Measurements from ENCODE around the gene GDI1. TPM values are rescaled to one million over a fixed set of nuclear protein-coding genes. Genes with fewer than 3 reads are reported as not detected.

Gene GDI1
- total and polyA plus RNA-seq, 9 of the 15 experiments (the other 6 are each of a cell fraction or from before 2014, with no cell fraction given) = 0.97 to 82.6 (median 37.5) TPM

- Histone ChIP-seq H3K9me3 (replicated peaks; ENCODE audit: control insufficient read depth, insufficient read depth, low read depth, low read length) (no peaks in the 10 kb centered on the region; the same call in 1 of the 2 replicates), H2AFZ (ENCODE audit: low read depth, low read length) (no peak overlapping the region), H3K79me2 (ENCODE audit: control insufficient read depth, insufficient read depth, low read length) (peaks cover 39% of the 10 kb centered on the region), H3K4me1 (replicated peaks in 1 of 2; ENCODE audit: control insufficient read depth in 2 of 2, insufficient read depth in 2 of 2, low read length in 2 of 2) (peaks cover 5 to 19% of the 10 kb centered on the region in 2 experiments; a peak in 3 of 5 replicates), H4K20me1 (replicated peaks; ENCODE audit: control insufficient read depth, insufficient read depth, low read length) (peaks cover 13% of the 10 kb centered on the region), H3K4me3 (no peak overlapping the region), H3K27me3 (ENCODE audit: control insufficient read depth in 2 of 2, insufficient read depth in 2 of 2, low read length in 2 of 2) (no peaks in the 10 kb centered on the region), H3K9me1 (ENCODE audit: control insufficient read depth, insufficient read depth, low read length) (no peaks in the 10 kb centered on the region), H3K27ac (ENCODE audit: extremely low read depth, low read depth, low read length) (peak overlapping the region; percentile 36; the same call in 1 of the 3 replicates), H3K36me3 (ENCODE audit: control insufficient read depth, insufficient read depth, low read length) (peaks cover 35% of the 10 kb centered on the region), H3K4me2 (ENCODE audit: insufficient read depth, low read length) (no peak overlapping the region), H3K9ac (ENCODE audit: insufficient read depth in 1 of 2, low read depth in 2 of 2, low read length in 2 of 2) (no peak overlapping the region; a peak in 1 of 4 replicates)
- DNase-seq (ENCODE audit: extremely low read depth in 1 of 4, low spot score in 3 of 4) = no peak
- WGBS (ENCODE audit: insufficient coverage, low coverage, missing lambda C conversion rate) = 37% methylated on average over 6 of the region's 6 CpGs
- ChIA-PET POLR2A (interaction anchor here (0.5 to 6.0 kb wide), 14 partner anchors 8 to 453 kb away, joined by 3 to 85 read pairs (median 4); partner anchors contain the start of genes ATP6AP1, DNASE1L1, EMD and LAGE3), CTCF (ENCODE audit: low intra/inter-chr PET ratio) (no interaction called here)
- peak; percentile 56 for FAIRE-seq
- intact Hi-C loops (cut with micrococcal nuclease) = no loop called here
- TF ChIP-seq CHD7 (IDR thresholded peaks at IDR 0.05; ENCODE audit: low read depth, low read length) (peak; percentile 73), ZNF764 (CRISPR knock-in tag; IDR thresholded peaks at IDR 0.05; ENCODE audit: low read depth) (no peak), TFAM (CRISPR knock-in tag; conservative IDR thresholded peaks at IDR 0.05) (no peak), PTBP1 (IDR thresholded peaks at IDR 0.05; ENCODE audit: low read depth, low read length) (no peak)
- TF ChIP-seq, protein P1, sequence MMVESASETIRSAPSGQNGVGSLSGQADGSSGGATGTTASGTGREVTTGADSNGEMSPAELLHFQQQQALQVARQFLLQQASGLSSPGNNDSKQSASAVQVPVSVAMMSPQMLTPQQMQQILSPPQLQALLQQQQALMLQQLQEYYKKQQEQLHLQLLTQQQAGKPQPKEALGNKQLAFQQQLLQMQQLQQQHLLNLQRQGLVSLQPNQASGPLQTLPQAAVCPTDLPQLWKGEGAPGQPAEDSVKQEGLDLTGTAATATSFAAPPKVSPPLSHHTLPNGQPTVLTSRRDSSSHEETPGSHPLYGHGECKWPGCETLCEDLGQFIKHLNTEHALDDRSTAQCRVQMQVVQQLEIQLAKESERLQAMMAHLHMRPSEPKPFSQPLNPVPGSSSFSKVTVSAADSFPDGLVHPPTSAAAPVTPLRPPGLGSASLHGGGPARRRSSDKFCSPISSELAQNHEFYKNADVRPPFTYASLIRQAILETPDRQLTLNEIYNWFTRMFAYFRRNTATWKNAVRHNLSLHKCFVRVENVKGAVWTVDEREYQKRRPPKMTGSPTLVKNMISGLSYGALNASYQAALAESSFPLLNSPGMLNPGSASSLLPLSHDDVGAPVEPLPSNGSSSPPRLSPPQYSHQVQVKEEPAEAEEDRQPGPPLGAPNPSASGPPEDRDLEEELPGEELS (CRISPR knock-in tag; IDR thresholded peaks at IDR 0.05; ENCODE audit: borderline replicate concordance) = no peak
- in situ Hi-C loops (cut with MboI) = loop anchor here (10.0 kb wide), 1 partner anchor 133 kb away; no protein-coding TSS in a partner anchor
- ATAC-seq = peak; percentile 3; the same call in 1 of the 3 replicates
- no TSS peak for BruUV-seq (replicated peaks)
Observed at GRCh38 chrX:154401918-154402621, 34.9 kb upstream of the GDI1 start.
